ENCODE results near the gene TNK1. TPM values are rescaled to one million over a fixed set of nuclear protein-coding genes. Genes with fewer than 3 reads are reported as not detected.

The TNK1 gene
- total and polyA plus RNA-seq, 2 donors from 2014 or later, result 7.6 to 9.3 TPM

- Histone ChIP-seq H3K36me3 (ENCODE audit: control insufficient read depth in 2 of 3, insufficient read depth in 3 of 3, low read length in 3 of 3) (no peaks in the 10 kb centered on the region), H3K27me3 (ENCODE audit: control insufficient read depth, insufficient read depth, low read length) (no peaks in the 10 kb centered on the region), H3K9ac (ENCODE audit: low read length in 3 of 3) (no peak overlapping the region), H3K4me1 (ENCODE audit: control insufficient read depth in 2 of 3, insufficient read depth in 2 of 3, low read depth in 1 of 3, low read length in 3 of 3) (no peaks in the 10 kb centered on the region), H3K4me3 (ENCODE audit: low read length in 3 of 3) (no peak overlapping the region), H3K27ac (ENCODE audit: low read depth in 2 of 2, low read length in 2 of 2) (no peak overlapping the region), H3K9me3 (ENCODE audit: control insufficient read depth in 2 of 3, insufficient read depth in 1 of 3, low read length in 3 of 3) (no peaks in the 10 kb centered on the region)
- FAIRE-seq, result no peak
- intact Hi-C loops (cut with DNase I), result no loop called here
- TF ChIP-seq CTCF (IDR thresholded peaks at IDR 0.05; ENCODE audit: borderline replicate concordance, extremely low read depth, insufficient read depth), result no peak
- DNase-seq, result no peak
These were observed 40.7 kb upstream of the TNK1 start for GRCh38 chr17:7340179-7340578.

GRCh38 chr17:7341842-7342241, 39.0 kb upstream of the TNK1 start:
- FAIRE-seq (no peak), DNase-seq (no peak)
- H3K4me1 ChIP-seq (ENCODE audit: control insufficient read depth in 2 of 3, insufficient read depth in 2 of 3, low read depth in 1 of 3, low read length in 3 of 3), result no peaks in the 10 kb centered on the region
- no peak overlapping the region for H3K4me3 ChIP-seq (ENCODE audit: low read length in 3 of 3)
- no peaks in the 10 kb centered on the region for H3K27me3 ChIP-seq (ENCODE audit: control insufficient read depth, insufficient read depth, low read length)
- TF ChIP-seq CTCF (IDR thresholded peaks at IDR 0.05; ENCODE audit: borderline replicate concordance, extremely low read depth, insufficient read depth), result no peak
- H3K36me3 ChIP-seq (ENCODE audit: control insufficient read depth in 2 of 3, insufficient read depth in 3 of 3, low read length in 3 of 3), result no peaks in the 10 kb centered on the region
- no peak overlapping the region for H3K9ac ChIP-seq (ENCODE audit: low read length in 3 of 3)
- no peak overlapping the region for H3K27ac ChIP-seq (ENCODE audit: low read depth in 2 of 2, low read length in 2 of 2)
- intact Hi-C loops (cut with DNase I), result no loop called here
- H3K9me3 ChIP-seq (ENCODE audit: control insufficient read depth in 2 of 3, insufficient read depth in 1 of 3, low read length in 3 of 3), result no peaks in the 10 kb centered on the region

DNA sequence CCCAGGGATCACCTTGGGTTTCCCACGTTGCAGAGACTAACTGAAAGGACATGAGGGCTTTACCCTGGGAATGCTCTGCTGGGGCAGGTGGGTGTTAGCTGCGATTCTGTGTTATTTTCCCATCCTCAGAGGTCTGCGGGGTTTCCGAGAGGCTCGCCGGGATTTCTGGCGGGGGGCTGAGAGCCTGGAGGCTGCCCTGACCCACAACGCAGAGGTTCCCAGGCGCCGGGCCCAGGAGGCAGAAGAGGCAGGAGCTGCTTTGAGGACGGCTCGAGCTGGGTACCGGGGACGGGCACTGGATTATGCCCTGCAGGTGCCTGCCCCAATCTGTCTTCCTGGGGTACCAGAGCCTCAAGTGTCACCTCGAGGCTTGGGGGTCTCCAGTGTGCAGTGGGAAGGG, 37.6 kb upstream of the TNK1 start:
- no peak for TF ChIP-seq CTCF (IDR thresholded peaks at IDR 0.05; ENCODE audit: borderline replicate concordance, extremely low read depth, insufficient read depth)

More for the DNA sequence above, 37.6 kb upstream of the TNK1 start:
- H3K4me1 ChIP-seq (ENCODE audit: control insufficient read depth in 2 of 3, insufficient read depth in 2 of 3, low read depth in 1 of 3, low read length in 3 of 3), result no peaks in the 10 kb centered on the region
- H3K9ac ChIP-seq (ENCODE audit: low read length in 3 of 3), result no peak overlapping the region
- no peaks in the 10 kb centered on the region for H3K27me3 ChIP-seq (ENCODE audit: control insufficient read depth, insufficient read depth, low read length)
- intact Hi-C loops (cut with DNase I), result no loop called here
- no peak overlapping the region for H3K27ac ChIP-seq (ENCODE audit: low read depth in 2 of 2, low read length in 2 of 2)
- H3K9me3 ChIP-seq (ENCODE audit: control insufficient read depth in 2 of 3, insufficient read depth in 1 of 3, low read length in 3 of 3), result no peaks in the 10 kb centered on the region
- H3K36me3 ChIP-seq (ENCODE audit: control insufficient read depth in 2 of 3, insufficient read depth in 3 of 3, low read length in 3 of 3), result no peaks in the 10 kb centered on the region
- DNase-seq (no peak), FAIRE-seq (no peak)
- H3K4me3 ChIP-seq (ENCODE audit: low read length in 3 of 3), result no peak overlapping the region

All from kidney (tissue), 14 donors.